Stimulated activated CD8-positive, alpha-beta memory T cell treated with anti-CD3 and anti-CD28 coated beads, Interleukin-4, amount 100 ng/mL, for 1 hour (primary cell): Measurements from ENCODE around the gene ANAPC13.

ENCODE experiments used
- DNase-seq, 2 donors: peaks; one replicate each; pipeline ENCODE4 v3.0.0-alpha.2; 2020; ENCODE audit warnings: low read depth in 2 of 2, low spot score in 1 of 2

Gene ANAPC13

DNA sequence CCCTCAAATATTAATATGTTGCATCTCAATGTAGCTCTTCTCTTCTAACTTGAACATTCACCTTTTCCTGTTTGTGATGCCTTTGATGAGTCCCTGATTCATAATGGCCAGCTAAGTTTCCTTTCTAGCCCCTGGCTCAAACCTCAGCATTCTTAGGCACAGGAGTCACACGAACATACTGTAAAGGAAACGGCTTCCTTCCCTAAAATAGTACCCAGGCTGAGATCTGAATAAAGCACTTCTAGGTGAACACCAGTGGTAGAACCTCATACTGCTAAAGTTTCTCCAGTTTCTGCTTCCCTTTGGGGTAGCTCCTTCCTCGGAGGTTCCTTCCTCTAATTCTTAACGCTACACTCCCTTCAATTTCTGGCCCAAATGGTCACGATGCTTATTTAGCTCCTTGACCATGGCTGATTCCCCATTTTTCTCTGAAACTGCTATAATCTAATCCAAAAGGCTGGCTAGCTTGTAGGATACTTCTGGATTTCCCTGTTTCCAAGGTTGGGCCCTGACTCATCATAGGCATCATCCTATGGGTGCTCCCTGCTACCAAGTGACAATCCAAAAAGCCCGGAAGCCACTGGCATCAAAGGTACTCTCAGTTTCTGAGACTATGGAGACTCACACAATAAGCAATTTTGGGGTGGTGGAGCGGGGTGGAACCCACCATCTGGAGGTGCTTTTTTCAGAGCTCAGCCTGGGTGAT is 2.4 kb downstream of the ANAPC13 start:
- no peak for DNase-seq

DNA sequence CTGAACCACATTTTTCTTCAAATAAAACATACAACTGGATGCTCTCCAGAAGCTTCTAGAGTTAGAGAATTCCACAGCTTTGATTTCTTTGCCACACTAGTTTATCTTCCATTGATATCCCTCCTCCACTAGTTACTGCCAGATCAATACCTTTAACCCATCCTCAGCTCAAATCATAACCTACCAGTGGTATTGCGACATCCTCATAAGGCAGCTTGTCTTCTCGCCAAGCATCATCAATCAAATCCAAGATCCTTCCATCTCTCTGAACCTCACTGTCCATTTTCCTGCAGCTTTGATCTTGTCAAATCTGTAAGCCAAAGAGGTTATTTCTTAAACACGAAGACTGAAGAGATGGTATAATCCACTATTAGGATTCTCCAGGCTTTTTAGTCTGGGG is 3.2 kb downstream of the ANAPC13 start:
- no peak for DNase-seq

DNA sequence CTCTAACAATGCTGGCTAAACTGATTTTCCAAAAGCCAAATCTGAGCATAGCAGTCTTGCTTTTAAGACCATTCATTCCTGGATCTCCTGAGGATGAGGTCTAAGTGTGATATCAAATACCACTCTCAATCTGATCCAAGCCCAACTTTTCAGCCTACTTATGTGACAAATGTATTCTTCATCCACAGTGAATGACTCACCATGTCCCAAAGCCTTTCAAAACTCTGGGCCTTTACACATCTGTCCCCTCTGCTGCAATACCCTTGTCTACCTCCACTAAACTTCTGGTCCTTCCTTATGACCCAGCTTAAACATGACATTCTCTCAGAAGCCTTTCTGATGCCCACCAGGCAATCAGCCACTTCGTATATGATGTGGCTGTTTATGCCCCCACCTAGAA is 4.6 kb downstream of the ANAPC13 start:
- DNase-seq: no peak

DNA sequence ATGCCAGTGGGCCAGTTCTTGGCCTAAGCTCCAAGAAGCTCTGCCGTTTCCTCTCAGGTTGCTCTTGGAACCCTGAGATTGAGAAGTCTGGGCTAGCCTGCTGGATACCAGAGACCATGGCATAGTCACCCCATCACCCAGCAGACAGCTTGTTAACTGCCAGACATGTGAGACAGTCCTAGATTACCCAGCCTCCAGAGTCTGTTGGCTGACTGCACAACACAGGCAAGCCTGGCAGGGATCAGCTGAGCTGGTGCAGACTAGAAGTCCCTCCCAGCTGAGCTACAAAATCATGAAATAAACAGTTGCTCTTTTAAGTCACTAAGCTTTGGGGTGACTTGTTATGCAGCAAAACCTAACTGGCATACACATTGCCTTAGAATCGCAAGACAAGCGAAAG is 5.2 kb downstream of the ANAPC13 start:
- no peak for DNase-seq

DNA sequence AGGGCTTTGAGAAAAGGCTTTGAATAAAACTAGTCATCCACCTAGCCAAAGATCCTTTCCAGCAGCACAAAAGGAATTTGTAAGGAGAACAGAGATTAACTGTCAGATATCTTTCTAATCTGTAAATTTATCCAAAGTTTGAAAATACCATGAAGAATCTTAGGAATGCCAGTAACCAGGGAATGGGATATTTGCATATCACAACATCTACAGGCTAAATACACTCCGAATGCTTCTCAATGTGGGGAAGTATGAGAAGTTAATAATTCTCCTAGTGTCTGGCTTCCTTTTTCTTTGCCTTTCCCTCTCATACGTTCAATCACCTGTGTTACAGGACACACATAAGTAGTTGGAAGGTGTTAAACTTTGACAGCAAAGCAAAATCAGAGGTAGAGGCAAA is 7.8 kb downstream of the ANAPC13 start:
- no peak for DNase-seq

DNA sequence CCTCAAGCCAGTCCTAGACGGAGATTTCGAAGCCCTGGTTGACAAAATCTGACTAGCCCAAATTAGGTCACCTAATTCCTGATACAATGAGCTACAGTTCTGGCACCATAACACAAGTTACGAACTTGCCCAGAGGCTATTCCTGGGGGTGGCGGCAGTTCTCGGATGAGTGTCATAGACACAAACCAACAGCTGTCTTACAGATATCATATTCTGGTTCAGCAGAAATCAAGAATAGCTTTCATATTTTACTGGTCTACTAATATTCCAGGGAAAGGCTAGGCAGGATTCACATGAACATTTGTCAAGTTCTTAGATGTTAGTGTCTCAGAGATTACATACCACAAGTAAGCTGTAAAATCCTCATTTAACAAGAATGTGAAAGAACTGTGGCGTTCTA is 8.8 kb downstream of the ANAPC13 start:
- DNase-seq: no peak

DNA sequence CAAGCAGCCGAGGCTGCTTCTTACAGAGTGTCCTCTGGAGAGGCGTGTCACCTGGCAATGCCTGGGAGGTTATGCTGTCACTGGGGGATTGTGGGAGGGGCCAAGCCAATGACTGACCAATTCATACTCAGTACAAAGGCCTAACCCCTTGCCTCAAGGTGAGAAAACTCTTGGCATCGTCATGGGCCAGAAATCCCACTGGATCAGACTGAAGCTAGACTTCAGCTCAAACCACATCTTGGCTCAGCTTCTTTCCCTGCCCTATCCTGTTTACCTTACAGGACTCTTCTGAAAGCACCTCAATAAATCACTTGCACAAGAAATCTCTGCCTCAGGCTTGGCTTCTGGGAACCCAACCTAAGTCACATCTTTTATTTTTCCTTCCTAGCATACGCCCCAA is 9.5 kb downstream of the ANAPC13 start:
- no peak for DNase-seq

DNA sequence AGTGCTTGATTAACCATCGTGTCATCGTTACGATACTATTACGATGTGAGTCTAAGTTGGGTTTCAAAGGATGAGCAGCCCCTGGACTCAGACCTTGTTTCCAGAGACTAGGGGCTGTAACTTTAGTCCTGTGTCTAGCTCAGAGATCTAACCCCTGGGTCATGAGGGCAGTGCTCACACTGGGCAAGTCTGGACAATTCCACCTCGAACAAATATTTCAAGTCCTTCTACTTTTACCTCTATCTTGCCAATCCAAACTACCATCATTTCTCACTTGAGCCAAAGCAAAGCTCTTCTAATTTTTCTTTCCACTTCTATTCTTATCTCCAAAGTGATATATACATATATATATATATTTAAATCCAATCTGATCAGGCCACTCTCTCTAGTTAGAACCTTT is 10.8 kb downstream of the ANAPC13 start:
- DNase-seq: no peak

DNA sequence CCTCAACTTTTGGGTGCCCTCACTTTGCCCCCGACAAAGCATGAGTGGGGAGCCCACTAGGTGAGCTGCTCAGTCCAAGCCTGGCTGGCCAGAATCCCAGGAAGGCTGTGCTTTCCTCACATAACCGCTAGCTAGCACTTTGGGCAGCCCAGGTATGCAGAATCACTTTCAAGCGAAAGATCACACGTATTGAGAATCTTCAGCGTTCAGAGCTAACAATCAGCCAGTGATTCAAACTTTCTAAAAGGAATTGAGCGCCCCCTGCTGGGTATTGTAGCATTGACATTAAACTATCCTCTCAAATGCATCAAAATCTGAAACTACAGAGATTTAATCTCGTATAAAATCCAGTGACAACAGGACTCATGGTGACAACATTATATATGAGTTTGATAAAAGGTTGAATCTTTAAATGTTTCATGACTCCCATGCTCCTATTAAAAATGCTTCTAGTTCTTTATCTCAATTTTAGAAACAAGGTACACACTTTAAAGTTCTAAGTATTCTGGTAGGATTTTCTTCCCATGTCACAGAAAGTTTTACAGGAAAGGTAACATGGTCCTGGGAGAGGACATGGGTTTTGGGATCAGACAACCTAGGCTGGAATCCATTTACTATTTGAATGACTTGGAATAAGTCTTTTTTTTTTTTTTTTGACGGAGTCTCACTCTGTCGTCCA is 11.8 kb downstream of the ANAPC13 start:
- peak; percentile 65 to 69 for DNase-seq

DNA sequence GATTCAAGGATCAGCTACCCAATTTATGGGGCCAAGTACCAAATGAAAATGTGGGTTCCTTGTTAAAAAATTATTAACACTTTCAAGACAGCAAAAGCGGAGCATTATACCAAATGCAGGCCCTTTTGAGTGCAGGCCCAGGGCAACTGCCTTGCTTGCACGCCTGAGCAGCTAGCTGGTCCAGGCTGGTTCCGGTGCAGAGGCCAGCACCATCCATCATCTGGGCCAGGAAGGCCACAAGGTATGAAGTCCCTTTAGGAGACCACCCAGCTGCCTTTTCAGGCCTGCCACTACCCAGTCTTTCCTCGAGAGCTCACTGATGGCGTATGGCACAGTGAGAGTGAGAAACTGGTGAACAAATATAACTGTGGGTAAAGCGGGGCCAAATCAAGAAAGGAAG is 13.0 kb downstream of the ANAPC13 start:
- DNase-seq: no peak

DNA sequence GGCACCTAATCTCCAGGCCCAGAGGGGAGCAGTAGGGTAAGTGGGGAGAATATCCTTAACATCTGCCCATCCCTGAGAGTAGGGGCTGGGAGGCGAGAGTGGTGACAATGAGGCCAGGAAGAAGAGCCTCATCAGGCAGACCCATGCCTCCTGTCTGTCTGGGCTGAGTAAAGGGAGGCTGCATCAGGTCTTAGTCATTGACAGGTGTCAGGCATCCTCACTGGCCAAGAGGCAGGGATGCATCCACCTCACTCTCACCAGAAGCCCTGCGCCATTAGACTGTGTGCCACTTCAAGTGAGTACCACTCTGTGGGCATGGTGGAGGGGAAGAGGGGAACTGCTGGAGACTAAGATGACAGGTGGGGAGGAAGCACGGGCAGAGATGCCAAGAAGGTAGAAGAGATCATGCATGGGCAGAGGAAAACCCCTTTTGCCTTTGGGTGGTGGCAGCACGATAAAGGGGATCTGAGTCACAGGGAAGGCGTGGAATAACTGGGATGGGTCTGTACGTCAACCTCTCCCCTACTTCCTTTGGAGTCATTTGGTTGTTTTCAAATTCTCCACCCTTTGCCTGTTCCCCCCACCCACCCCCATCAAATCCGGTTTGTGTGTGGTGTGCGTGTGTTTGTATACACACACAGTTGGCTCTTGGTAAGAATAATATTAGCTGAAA is 14.1 kb downstream of the ANAPC13 start:
- no peak for DNase-seq

DNA sequence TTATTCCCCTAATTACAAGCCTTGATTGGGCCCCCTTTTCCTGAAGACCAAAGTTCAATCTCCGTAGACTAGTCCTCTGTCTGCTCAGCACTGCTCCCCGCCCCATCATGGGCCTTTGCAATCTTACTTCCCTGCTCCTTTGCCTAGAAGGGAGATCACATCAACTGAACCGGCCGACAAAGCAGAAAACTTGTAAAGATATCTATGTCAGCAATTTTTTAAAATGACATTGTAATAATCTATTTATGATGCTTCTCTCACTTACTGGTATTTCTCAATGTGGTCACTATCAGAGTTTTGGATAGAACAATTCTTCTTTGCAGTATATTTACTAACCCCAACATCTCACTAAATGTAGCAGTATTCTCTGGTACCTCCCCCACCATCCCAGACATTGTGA is 17.3 kb downstream of the ANAPC13 start:
- no peak for DNase-seq

DNA sequence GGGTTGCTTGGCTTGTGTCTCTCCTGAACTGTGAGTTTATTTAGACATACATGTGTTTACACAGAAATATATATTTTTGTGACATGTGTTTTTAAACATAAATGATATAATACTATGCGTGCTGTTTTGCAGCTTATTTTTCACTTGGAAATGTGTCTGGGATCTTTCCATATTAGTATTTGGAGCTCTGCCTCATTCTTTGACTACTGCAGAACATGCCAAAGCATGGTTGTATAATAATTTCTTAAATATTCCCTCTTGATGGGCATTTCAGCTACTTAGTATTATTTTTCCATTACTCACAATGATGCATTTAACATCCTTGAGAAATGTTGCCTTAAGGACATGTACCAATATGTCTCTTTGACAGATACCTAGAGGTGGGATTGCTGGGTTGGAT is 19.5 kb downstream of the ANAPC13 start:
- no peak for DNase-seq

DNA sequence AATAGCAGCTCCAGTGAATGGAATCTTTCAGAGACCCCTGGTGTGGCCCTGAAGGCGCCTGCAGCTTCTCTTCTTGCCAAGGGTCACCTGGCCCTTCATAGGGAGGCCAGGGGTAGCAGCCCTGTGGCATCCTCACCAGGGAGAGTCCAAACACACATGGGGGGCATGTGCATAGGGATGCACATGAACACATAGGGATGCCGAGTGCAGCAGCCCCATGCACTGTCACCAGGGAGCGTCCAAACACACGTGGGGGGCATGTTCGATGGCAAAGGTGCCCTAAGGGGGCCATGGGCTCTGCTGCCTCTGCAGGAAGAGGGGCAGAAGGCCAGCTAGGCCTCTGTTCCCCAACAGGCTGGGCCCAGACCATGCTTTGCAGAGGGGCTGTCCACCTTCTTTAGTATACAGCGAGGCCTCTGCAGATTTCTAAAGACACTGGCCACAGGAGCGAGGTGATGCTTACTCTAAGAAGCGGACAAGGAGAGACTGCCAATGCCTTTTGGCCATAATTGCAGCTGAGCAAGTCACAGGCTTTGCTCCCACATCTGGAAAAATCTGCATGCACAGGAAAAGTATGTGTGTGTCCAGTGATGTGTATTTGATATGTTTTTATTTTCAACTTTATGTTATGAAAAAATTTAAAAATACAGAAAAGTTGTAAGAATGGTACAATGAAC is 21.0 kb downstream of the ANAPC13 start:
- DNase-seq: no peak

DNA sequence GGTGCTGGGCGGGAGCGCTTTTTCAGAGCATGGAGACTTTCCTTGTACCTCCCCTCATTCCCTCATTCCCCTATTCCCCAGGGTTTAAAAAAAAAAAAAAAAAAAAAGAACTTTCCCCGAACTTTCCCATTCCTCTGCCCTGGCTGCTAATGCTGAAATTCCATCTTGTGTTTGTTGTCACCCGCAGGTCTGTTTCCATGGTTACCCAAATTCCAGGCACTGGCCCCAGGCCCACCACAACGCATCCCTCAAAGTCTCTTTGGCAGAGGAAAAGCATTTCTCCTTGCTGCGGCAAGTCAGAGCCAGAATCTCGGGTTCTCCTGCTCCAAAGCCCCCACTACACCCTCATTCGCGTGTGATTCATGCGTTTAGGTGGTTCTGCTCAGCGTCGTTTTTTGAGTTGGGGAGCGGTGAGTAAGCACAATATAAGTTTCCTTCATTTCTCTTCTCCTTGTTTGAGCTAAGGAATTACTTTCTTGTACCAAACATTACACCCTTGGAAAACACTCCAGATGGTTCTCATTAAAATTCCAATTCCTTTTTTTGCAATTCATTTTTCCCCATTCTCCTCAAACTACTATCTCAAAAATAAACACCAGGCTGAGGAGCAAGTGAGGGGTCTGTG is 21.6 kb downstream of the ANAPC13 start:
- no peak for DNase-seq

DNA sequence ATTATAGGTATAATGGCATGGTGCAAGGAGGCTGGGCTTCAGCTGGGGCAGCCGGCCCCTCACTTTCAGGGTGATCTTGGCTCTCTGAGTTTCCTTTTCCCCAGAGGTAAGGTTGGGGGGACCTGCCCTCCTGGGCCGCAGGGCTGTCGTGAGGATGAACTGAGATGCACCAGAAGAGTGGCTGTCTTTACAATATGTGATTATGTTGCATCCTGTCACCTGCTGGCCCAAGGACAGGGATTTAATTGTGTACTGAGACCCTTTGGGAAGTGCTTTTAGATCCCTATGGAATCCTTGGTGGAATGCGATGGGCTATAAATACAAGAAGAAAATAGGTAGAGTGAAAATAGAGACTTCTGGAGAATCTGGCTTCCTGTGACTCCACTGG is 22.1 kb downstream of the ANAPC13 start:
- no peak for DNase-seq

DNA sequence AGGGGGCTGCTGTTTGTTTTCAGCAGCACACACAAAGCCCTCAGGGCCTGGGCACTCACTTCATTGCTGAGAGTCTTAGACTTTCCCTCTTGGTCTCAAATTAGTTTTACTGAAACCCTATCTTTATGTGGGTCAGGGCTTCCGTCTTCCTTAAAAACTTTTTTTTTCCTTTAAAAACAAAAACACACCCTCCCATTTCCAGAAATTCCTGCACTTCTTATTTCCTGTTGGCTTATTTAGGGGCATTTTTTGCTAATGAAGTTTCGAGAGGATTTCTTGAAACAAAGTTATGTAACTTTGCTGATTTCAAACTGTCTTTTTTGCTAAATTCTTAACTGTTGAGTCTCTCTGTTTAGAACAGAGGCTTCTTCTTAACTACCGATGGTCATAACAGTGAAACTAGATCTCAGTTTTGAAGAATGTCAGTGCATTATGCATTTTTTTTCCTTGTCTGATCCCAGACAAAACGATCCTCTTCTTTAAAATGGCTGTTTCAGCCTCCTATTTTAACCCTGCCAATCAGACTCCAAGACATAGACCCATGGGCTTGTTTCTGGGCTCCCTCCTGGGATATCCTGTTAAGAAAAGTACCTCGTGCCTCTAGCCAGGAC is 23.3 kb downstream of the ANAPC13 start:
- no peak for DNase-seq

DNA sequence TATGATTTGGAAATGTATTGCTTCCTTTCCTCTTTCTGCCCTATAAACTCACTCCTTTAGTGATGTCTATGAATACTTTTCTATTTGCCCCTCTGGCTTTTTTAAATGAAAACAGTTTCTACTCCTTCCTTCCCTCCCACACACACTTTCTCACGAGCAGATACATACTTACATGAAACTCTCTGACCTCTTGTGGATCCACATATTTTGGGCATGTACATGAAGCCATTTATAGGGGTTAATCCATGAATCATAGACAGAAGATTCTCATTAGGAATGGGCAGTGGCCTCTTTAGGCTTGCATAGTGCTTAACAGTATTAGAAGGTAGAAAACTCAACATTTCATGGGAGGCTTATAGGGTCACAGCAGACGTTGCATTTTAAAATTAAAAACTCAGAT is 24.8 kb downstream of the ANAPC13 start:
- DNase-seq: no peak

DNA sequence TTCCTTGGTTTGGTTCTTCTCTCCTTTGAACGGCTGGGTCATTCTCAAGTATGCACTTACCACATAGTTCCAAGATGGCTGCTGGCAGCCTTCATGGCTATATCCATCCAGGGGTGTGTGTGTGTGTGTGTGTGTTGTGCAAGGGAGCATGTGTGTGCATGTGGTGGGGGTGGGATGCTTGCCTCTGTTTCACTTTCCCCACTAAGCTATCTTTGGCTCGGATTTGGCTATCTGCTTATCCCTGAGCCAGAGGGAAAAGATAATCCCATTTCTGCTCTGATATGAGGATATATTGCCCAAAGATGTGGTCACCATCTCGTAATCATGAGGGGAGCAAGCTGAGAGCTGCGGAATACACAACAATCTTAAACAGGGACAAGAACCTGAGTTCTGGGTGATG is 26.2 kb downstream of the ANAPC13 start:
- DNase-seq: no peak

DNA sequence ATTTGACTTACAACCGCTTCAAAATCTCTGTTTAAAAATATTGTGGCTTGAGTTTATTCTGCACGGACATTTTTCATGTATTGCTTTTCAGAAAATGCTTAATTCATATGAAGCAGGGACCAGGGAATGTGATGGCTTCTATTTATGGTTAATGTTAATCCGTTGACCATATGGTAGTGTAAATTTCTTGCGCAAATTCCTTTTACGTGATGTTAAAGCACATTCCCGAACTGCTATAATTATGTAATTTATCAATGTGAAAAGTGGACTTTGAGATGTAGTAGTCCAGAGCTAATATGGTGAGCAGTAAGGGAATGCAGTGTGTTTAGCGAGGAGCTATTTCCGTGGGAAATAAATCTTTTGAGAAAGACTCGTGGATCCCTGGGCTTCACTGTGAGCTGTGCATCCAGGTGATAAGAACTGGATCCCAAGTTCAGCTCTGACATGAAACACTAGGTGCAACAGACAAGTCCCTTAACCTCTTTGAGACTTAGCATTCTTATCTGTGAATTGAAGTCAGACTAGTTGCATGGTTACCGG is 27.3 kb downstream of the ANAPC13 start:
- DNase-seq: no peak
